ENCODE measurements around the gene TIPIN.

DNA sequence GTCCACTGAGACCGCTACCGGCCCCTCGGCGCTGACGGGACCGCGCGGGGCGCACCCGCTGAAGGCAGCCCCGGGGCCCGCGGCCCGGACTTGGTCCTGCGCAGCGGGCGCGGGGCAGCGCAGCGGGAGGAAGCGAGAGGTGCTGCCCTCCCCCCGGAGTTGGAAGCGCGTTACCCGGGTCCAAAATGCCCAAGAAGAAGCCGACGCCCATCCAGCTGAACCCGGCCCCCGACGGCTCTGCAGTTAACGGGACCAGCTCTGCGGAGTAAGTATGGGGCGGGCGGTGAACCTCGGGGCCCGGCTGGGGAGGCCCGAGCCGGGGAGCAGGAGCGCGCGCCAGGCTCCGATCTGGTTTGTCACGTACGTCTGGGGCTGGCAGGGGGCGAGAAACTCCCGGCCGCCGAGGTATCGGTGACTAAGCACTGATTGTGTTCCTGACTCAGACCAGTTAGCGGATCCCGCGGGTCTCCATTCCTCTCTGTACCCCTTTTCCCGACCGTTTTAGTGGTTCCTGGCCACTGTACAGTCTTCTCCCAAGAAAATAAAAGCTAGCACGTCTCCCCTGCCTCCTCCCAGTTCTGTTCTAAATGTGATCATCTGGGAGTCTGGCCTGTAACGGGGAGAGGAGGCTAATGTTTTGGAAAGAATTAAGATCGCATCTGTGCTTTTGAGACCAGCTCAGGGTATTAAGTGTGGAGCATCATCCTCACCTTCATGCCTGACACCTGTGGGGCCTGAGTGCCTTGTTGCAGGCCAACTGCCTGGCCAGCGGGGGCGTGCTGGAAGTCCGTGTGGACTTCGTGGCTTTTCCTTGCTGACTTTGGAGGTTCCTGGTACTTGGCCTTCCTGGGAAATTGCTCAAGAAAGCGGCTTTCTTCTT lies 30.9 kb upstream of the TIPIN start:
- TF ChIP-seq EP300 (IDR thresholded peaks at IDR 0.05; ENCODE audit: low read depth) = no peak
- TF ChIP-seq, protein P1, sequence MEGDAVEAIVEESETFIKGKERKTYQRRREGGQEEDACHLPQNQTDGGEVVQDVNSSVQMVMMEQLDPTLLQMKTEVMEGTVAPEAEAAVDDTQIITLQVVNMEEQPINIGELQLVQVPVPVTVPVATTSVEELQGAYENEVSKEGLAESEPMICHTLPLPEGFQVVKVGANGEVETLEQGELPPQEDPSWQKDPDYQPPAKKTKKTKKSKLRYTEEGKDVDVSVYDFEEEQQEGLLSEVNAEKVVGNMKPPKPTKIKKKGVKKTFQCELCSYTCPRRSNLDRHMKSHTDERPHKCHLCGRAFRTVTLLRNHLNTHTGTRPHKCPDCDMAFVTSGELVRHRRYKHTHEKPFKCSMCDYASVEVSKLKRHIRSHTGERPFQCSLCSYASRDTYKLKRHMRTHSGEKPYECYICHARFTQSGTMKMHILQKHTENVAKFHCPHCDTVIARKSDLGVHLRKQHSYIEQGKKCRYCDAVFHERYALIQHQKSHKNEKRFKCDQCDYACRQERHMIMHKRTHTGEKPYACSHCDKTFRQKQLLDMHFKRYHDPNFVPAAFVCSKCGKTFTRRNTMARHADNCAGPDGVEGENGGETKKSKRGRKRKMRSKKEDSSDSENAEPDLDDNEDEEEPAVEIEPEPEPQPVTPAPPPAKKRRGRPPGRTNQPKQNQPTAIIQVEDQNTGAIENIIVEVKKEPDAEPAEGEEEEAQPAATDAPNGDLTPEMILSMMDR (IDR thresholded peaks at IDR 0.05) = peak in 4 of 5 experiments; percentile 29 to 43 (median 33)

All from transverse colon (tissue), 3 donors.